T47D (cell line): ENCODE measurements around the gene AOC1.

Experiments used
- DNase-seq, 2 experiments: peaks; one replicate each; pipeline versions ENCODE4 v3.0.0 to v3.0.0-alpha.2; 2011 to 2012; ENCODE audit warnings: low read depth in 1 of 2, low spot score in 1 of 2
- JUND ChIP-seq: IDR thresholded peaks from 2 replicates; pipeline ENCODE4 v1.6.1; 2012; ENCODE audit warnings: low read depth
- in situ Hi-C: cut with HindIII; loops from 2 replicates; pipeline ENCODE4 v1.10.0; 2016; ENCODE audit warnings: low sequenced_read_pairs, low pct_unique_long_range_greater_than_20kb

The AOC1 gene

DNA sequence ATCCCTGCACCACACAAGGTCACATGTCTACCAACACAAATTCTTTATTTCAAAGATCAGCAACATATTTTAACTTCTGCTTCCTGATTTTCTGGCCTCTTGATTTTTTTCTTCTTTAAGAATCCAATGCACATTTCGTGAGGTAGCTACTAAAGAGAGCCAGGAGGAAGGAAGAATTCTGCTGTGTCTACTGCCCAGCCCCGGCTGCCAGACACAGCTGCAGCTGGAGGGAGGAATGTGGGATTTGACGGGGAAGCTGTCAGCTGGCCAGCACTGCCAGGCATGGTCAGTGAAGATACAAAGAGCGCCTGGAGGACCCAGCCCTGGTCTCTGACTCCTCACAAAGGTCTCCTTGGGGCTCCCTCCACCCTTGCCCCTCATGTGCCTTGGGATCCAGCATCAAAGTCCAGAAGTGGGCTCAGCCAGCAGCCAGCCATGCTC, 6.9 kb upstream of the AOC1 start:
- in situ Hi-C loops: no loop called here
- TF ChIP-seq JUND: no peak
- DNase-seq: no peak

GRCh38 chr7:150846291-150847115, 5.8 kb upstream of the AOC1 start:
- in situ Hi-C loops: no loop called here

GRCh38 chr7:150847536-150847935, 4.8 kb upstream of the AOC1 start:
- DNase-seq: no peak
- in situ Hi-C loops: no loop called here

More at GRCh38 chr7:150846291-150847115, 5.8 kb upstream of the AOC1 start:
- no peak for DNase-seq
- no peak for TF ChIP-seq JUND

GRCh38 chr7:150848111-150848510, 4.2 kb upstream of the AOC1 start:
- no peak for TF ChIP-seq JUND
- in situ Hi-C loops: no loop called here
- DNase-seq: no peak

More at GRCh38 chr7:150847536-150847935, 4.8 kb upstream of the AOC1 start:
- TF ChIP-seq JUND: no peak

DNA sequence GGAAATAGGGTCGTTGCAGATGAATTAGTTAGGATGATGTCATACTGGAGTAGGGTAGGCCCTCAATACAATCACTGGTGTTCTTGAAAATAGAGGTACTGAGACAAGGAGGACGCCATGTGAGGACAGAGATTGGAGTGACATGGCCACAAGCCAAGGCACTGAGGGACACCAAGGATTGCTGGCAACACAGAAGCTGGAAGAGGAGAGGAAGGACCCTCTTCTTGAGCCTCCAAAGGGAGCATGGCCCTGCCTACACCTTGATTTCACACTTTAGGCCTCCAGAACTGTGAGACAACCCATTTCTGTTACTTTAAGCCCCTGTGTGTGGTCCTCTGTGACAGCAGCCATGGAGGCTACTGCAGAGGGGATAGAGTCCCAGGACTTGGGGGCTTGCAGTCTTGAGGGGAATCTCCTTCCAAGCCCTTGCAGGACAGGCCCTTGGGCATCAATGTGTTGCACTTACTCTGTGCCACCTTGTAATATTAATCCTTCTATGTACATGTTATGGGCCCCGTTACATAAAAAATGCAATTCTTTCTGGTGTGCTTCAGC, 3.7 kb upstream of the AOC1 start:
- DNase-seq: no peak
- in situ Hi-C loops: no loop called here
- no peak for TF ChIP-seq JUND

- in situ Hi-C loops: no loop called here
- no peak for TF ChIP-seq JUND
- no peak for DNase-seq
These were observed 3.0 kb upstream of the AOC1 start for GRCh38 chr7:150849204-150849775.

GRCh38 chr7:150850273-150850672, 2.0 kb upstream of the AOC1 start:
- no peak for DNase-seq
- no peak for TF ChIP-seq JUND
- in situ Hi-C loops: no loop called here

GRCh38 chr7:150851492-150852370, 586 bp upstream of the AOC1 start:
- no peak for DNase-seq
- in situ Hi-C loops: no loop called here
- no peak for TF ChIP-seq JUND

DNA sequence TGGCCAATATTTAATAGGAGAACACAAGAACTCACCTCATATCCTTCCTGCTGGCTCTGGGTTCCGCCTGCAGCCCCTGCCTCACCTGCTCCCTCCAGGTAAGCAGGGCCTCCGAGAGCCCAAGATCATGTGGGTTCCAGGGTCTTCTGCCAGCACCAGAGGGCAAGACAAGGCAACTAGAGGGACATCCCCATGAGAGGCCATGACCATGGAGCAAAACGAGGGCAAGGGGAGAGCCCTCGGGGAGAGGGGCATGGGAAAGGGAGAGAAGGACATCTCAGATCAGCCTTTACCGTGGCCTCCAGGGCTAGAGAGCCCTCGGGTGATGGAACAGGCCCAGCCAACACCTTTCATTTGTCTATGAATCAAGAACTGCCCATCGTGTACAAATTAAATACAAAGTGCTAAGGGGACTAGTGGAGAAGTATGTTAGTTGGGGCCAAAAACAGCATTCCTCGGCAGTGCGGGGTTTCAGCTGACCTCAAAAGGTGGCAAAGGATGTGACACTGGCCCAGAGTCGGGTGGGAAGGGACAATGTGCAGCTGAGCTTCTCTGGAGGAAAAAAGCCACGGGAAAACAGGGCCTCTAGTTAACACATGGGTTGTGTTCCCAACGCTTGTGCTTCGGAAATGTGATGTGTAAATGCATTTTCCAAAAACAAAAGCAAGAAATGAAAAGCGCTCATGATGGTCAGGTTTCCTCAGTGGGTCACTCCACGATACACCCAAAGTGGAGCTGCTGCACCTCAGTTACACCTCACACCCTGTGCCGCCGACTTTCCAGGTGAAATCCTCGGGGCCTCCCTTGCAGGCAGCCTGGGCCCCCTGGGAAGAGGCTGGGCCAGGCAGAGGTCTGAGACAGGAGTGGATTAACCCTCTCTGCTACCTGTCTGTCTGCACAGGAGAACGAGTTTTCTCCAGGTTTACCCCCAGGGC, 2.0 kb downstream of the AOC1 start:
- no peak for TF ChIP-seq JUND
- in situ Hi-C loops: no loop called here
- DNase-seq: no peak

- DNase-seq: no peak
- in situ Hi-C loops: no loop called here
- TF ChIP-seq JUND: no peak
These were observed 2.7 kb downstream of the AOC1 start for GRCh38 chr7:150855046-150855445.

GRCh38 chr7:150855476-150856302, 3.4 kb downstream of the AOC1 start:
- no peak for TF ChIP-seq JUND
- in situ Hi-C loops: no loop called here
- DNase-seq: no peak
